DND-41 (cell line): ENCODE results near the gene S100A12.

Experiments used
- ATAC-seq: fragments of 200-7000 bp; cut with Tn5 transposase; 3 replicates; pipeline ENCODE4 v1.9.1; 2021; ENCODE audit warnings: low read depth; ENCODE audit not compliant: insufficient read depth
- DNase-seq: peaks from one replicate; pipeline ENCODE4 v3.0.0-alpha.2; 2020
- H2AFZ ChIP-seq: 2 replicates; pipeline ENCODE4 v1.6.0; 2012; ENCODE audit warnings: low read depth, low read length
- H3K27ac ChIP-seq: 2 replicates; pipeline ENCODE4 v1.5.1; 2012; ENCODE audit warnings: low read length, inconsistent platforms
- H3K27me3 ChIP-seq: fragments of 200-600 bp; sonication (generic); 2 replicates; pipeline ENCODE4 v1.6.0; 2012; ENCODE audit warnings: low read length, mild to moderate bottlenecking, inconsistent platforms; ENCODE audit not compliant: insufficient read depth, poor library complexity
- H3K36me3 ChIP-seq: 2 replicates; pipeline ENCODE4 v1.5.1; 2012; ENCODE audit warnings: low read length, inconsistent platforms; ENCODE audit not compliant: insufficient read depth
- H3K4me1 ChIP-seq: 2 replicates; pipeline ENCODE4 v1.5.1; 2012; ENCODE audit warnings: mild to moderate bottlenecking, low read length; ENCODE audit not compliant: insufficient read depth
- H3K4me2 ChIP-seq: 2 replicates; pipeline ENCODE4 v1.6.0; 2012; ENCODE audit warnings: mild to moderate bottlenecking, moderate library complexity, low read length, inconsistent platforms; ENCODE audit not compliant: insufficient read depth
- H3K4me3 ChIP-seq, 2 experiments: fragments of 200-600 bp in 1 of 2; shearing (Covaris generic) in 1 of 2; 2 replicates each; pipeline ENCODE4 v1.5.1; 2012 to 2016; ENCODE audit warnings: inconsistent platforms in 2 of 2, low read length in 2 of 2, mild to moderate bottlenecking in 2 of 2, low read depth in 1 of 2, moderate library complexity in 1 of 2
- H3K79me2 ChIP-seq: 2 replicates; pipeline ENCODE4 v1.6.0; 2012; ENCODE audit warnings: low read length, inconsistent platforms; ENCODE audit not compliant: insufficient read depth
- H3K9ac ChIP-seq: 2 replicates; pipeline ENCODE4 v1.6.0; 2012; ENCODE audit warnings: low read depth, mild to moderate bottlenecking, inconsistent platforms, low read length, moderate library complexity
- H3K9me3 ChIP-seq: 2 replicates; pipeline ENCODE4 v1.5.1; 2012; ENCODE audit warnings: low read length, moderate library complexity, mild to moderate bottlenecking, inconsistent platforms; ENCODE audit not compliant: insufficient read depth, severe bottlenecking
- H4K20me1 ChIP-seq: 2 replicates; pipeline ENCODE4 v1.6.0; 2012; ENCODE audit warnings: low read length; ENCODE audit not compliant: insufficient read depth
- EZH2 ChIP-seq: IDR thresholded peaks from 3 replicates; pipeline ENCODE4 v1.6.1; 2012; ENCODE audit warnings: borderline replicate concordance, low read depth, mild to moderate bottlenecking, moderate library complexity, low read length, inconsistent platforms; ENCODE audit not compliant: severe bottlenecking
- TF ChIP-seq, protein P1 (sequence below): IDR thresholded peaks from 2 replicates; pipeline ENCODE4 v1.5.1; 2012; ENCODE audit warnings: borderline replicate concordance, low read length, moderate library complexity, mild to moderate bottlenecking; ENCODE audit not compliant: poor library complexity, severe bottlenecking; ENCODE audit errors: extremely low read depth

Gene S100A12

DNA sequence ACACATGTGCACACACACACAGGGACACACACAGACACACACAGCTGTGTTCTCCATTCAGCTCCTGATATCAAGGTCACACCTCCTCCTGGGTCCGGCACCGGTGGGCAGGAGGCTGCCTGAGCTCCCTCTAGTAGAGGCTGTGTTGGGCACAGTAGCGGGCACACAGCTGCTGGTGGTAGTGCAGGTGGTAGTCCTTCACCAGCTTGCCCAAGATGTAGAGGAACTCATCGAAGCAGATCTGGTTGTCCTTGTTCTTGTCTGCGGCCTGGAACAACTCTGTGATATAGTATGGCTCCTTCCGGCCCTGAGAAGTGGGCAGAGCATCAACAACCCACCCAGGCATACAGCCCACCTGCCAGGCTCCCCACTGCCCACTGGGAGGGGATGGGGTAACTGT lies 21.0 kb upstream of the S100A12 start:
- no peaks in the 10 kb centered on the region for H3K4me1 ChIP-seq
- H3K27me3 ChIP-seq: no peaks in the 10 kb centered on the region
- TF ChIP-seq, protein P1, sequence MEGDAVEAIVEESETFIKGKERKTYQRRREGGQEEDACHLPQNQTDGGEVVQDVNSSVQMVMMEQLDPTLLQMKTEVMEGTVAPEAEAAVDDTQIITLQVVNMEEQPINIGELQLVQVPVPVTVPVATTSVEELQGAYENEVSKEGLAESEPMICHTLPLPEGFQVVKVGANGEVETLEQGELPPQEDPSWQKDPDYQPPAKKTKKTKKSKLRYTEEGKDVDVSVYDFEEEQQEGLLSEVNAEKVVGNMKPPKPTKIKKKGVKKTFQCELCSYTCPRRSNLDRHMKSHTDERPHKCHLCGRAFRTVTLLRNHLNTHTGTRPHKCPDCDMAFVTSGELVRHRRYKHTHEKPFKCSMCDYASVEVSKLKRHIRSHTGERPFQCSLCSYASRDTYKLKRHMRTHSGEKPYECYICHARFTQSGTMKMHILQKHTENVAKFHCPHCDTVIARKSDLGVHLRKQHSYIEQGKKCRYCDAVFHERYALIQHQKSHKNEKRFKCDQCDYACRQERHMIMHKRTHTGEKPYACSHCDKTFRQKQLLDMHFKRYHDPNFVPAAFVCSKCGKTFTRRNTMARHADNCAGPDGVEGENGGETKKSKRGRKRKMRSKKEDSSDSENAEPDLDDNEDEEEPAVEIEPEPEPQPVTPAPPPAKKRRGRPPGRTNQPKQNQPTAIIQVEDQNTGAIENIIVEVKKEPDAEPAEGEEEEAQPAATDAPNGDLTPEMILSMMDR: no peak
- H3K9ac ChIP-seq: no peak overlapping the region
- ATAC-seq: no peak
- no peaks in the 10 kb centered on the region for H3K79me2 ChIP-seq
- H4K20me1 ChIP-seq: peaks cover 5% of the 10 kb centered on the region
- H2AFZ ChIP-seq: no peak overlapping the region
- H3K4me3 ChIP-seq: no peak overlapping the region
- no peak for DNase-seq
- H3K4me2 ChIP-seq: no peak overlapping the region
- H3K27ac ChIP-seq: no peak overlapping the region
- H3K36me3 ChIP-seq: no peaks in the 10 kb centered on the region
- no peaks in the 10 kb centered on the region for H3K9me3 ChIP-seq

DNA sequence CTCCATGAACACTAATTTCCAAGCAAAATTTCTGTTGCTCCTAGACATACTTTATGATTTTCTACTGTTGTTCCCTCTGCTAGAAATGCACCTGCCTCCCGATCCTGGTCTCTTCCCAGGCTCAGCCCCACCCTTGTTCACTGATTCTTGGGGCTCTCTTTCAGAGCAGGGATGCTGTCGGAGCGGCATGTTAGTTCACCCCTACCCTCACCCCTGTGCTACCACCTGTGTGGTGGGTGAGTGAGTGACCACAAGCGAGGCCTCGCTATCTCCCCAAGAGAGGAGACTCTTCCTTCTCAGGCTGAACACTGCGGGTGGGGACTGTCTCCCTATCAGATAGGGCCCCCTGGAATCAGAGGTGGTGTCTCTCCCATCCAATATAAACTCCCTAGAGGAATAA lies 20.4 kb upstream of the S100A12 start:
- Histone ChIP-seq H2AFZ (no peak overlapping the region), H3K9me3 (no peaks in the 10 kb centered on the region), H3K79me2 (no peaks in the 10 kb centered on the region), H3K27me3 (no peaks in the 10 kb centered on the region), H3K9ac (no peak overlapping the region), H3K4me1 (no peaks in the 10 kb centered on the region), H3K27ac (no peak overlapping the region), H3K4me3 (no peak overlapping the region), H3K4me2 (no peak overlapping the region), H3K36me3 (no peaks in the 10 kb centered on the region), H4K20me1 (peaks cover 7% of the 10 kb centered on the region)
- ATAC-seq: no peak
- TF ChIP-seq, protein P1: no peak
- no peak for TF ChIP-seq EZH2
- DNase-seq: no peak

DNA sequence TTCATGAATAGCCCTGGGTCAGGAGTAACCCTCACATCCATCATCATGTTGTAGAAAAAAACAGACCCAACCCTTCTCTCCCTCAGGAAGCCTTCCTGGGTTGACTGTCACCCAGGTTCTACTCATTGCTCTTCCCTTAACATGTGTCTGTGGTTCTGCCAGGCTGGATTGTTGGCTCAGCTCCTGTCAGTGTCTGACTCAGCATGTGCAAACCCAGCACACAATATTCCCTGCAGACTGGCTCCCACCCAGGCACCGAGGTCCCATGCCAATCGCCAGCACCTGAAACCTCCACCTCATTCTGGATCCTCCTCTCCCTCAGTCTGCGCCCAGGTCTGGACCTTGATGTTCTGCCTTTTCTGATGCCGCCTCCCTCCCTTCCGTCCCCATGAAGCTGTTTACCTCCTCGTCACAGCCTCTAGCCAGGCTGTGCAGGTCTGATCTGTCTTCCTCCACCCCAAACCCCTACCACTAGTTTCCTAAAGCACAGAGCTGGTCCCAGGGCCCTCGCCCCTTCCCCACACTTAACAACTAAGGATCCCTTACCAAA lies 19.8 kb upstream of the S100A12 start:
- TF ChIP-seq, protein P1: no peak
- no peak for TF ChIP-seq EZH2
- Histone ChIP-seq H3K27ac (no peak overlapping the region), H3K79me2 (no peaks in the 10 kb centered on the region), H3K27me3 (no peaks in the 10 kb centered on the region), H3K9ac (no peak overlapping the region), H2AFZ (no peak overlapping the region), H3K9me3 (no peaks in the 10 kb centered on the region), H3K4me3 (no peak overlapping the region), H3K4me2 (no peak overlapping the region), H4K20me1 (peaks cover 7% of the 10 kb centered on the region), H3K36me3 (no peaks in the 10 kb centered on the region), H3K4me1 (no peaks in the 10 kb centered on the region)
- no peak for ATAC-seq
- DNase-seq: no peak

DNA sequence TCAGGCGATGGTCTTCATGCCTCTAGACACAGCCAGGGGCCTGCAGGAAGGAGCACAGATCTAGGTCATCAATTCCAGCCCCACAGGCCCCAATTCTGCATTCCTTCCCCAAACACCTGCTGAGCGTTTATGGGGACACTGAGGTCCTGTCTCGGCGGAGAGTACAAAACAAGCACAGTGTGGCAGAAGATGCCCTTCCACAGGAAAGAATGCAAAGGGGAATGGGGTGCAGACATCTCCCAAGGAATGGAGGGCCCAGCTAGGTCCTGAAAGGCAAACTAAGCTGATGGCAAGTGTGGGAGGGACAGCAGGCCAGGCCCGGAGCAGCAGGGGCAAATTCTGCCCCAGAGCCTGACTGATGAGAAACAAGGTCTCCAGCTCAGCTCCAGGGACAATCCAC lies 19.0 kb upstream of the S100A12 start:
- Histone ChIP-seq H3K4me2 (no peak overlapping the region), H3K9ac (no peak overlapping the region), H3K36me3 (no peaks in the 10 kb centered on the region), H2AFZ (no peak overlapping the region), H4K20me1 (peaks cover 7% of the 10 kb centered on the region), H3K4me3 (no peak overlapping the region), H3K79me2 (no peaks in the 10 kb centered on the region), H3K27ac (no peak overlapping the region), H3K9me3 (no peaks in the 10 kb centered on the region), H3K27me3 (no peaks in the 10 kb centered on the region), H3K4me1 (no peaks in the 10 kb centered on the region)
- ATAC-seq: no peak
- DNase-seq: no peak
- TF ChIP-seq, protein P1: no peak
- no peak for TF ChIP-seq EZH2
